GM19452 (cell line): Measurements from ENCODE around the gene EVA1B.

Experiments
- ATAC-seq: cut with Tn5 transposase; IDR thresholded peaks from one replicate; pipeline ENCODE4 v1.9.1; 2021; ENCODE audit not compliant: unreplicated experiment

Gene EVA1B

GRCh38 chr1:36284061-36284460, 39.4 kb downstream of the EVA1B start:
- ATAC-seq: no peak

- ATAC-seq: no peak
Observed at GRCh38 chr1:36279789-36280296, 43.6 kb downstream of the EVA1B start.

GRCh38 chr1:36279110-36279788, 44.2 kb downstream of the EVA1B start:
- no peak for ATAC-seq

- no peak for ATAC-seq
Observed at GRCh38 chr1:36276688-36277087, 46.8 kb downstream of the EVA1B start.

- ATAC-seq: no peak
Observed at GRCh38 chr1:36274201-36274600, 49.2 kb downstream of the EVA1B start.

- no peak for ATAC-seq
Observed at GRCh38 chr1:36273024-36273423, 50.4 kb downstream of the EVA1B start.
